NCI-H748 (cell line): ENCODE measurements around the gene DPYSL3.
"Not testable (repeated sequence)": the region's sequence is repeated elsewhere in the genome, so short reads cannot be mapped to it uniquely, and the experiment has no call there.

Experiments
- DNase-seq: peaks from one replicate; lab custom pipeline; 2025; ENCODE audit not compliant: unreplicated experiment; lab: John Stamatoyannopoulos, UW

The DPYSL3 gene

GRCh38 chr5:147509710-147510651 lies at the start of gene DPYSL3:
TSS of gene DPYSL3 (minus strand) at chr5:147510068. CDS start at chr5:147509858, 210 bp downstream.
- peak; percentile 90 for DNase-seq

- DNase-seq = peak; percentile 85
These were observed 49.0 kb upstream of the DPYSL3 start for GRCh38 chr5:147558826-147559225.

DNA sequence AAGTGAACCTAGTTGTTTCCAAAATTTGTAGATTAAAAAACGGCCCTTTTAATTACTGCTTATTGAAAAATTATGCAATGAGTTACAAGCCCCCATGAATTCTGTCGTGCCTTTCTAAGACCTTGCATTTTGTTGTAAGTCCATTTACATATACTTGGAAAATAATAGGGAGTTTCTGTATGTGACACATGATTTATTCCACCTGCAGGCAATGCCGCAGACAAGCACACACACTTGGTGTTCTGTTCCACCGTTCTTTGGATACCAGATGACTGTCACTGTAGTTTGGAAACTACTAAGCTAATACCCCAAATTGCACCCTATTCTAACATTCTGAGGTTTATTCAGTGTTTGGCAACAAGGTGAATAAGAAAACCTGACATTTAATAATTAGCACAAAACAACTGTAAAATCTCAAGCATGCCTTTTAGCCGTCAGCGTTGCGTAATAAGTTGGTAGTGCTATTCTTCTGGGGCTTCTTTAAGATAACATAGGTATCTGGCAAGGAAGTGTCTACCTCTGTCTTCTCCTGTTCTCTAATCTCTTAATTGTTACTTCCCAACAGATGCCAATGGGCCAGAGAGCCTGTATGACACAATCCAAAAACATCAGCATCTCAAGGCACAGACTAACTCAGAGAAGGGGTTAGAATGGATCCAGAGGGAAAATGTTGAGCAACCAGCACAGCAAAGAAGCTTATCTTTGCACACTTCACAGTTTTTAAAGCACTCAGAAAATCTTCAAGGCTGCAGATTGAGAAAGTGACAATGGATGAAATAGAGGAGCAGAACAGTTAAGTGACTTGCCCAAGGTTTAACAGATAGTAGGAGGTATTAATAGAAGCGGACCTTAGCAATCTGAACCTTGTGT lies 48.2 kb upstream of the DPYSL3 start:
- no peak for DNase-seq

- no peak for DNase-seq
These were observed 45.3 kb upstream of the DPYSL3 start for GRCh38 chr5:147555176-147555575.

GRCh38 chr5:147554261-147554817 lies 44.5 kb upstream of the DPYSL3 start:
- peak; percentile 75 for DNase-seq

DNA sequence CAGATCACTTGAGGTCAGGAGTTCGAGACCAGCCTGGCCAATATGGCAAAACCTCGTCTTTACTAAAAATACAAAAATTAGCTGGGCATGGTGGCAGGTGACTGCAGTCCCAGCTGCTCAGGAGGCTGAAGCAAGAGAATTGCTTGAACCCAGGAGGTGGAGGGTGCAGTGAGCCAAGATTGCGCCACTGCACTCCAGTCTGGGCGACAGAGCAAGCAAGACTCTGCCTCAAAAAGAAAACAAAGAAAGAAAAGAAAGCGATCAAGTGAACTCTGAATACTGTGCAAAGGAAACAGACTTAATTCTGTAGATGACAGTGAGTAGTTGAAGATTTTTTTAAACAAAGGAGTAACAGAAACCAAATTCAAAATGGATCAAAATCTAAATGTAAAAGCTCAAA lies 43.9 kb upstream of the DPYSL3 start:
- not testable (repeated sequence) for DNase-seq

GRCh38 chr5:147552897-147553296 lies 43.0 kb upstream of the DPYSL3 start:
- no peak for DNase-seq

DNA sequence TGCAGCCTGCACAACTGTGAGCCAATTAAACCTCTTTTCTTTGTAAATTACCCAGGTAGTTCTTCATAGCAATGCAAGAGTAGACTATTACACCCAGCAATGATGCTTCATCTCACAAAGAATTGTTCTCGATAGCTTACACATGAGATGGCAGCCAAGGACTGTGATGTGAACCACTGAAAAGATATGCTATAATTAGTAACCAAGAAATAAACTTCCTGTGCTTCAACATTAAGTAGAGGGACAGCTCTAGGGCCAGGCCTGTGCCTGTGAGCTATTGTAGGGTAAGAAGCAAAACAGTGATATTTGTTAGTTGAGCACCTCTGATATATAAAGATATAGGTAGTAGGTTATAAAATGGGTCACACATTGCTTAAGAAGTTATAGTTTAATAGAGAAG lies 41.8 kb upstream of the DPYSL3 start:
- DNase-seq = no peak

DNA sequence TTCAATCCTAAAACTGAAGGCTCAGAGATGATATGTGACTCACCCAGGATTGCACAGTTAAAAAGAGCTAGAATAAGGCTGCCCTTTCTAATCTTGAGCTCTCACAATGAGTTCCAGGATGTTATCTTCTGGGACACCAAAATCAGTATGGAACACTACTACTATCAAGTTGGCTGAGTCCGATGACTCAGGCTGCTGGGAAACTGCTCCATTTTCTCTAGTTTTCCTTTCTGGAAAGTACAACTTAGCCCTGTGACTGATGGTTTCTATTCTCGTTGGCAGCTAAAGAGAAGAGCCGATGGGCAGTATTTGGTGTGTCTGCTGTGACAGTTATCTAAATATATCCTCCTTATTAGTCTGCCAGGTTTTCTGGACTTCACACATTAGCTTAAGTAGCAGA lies 37.9 kb upstream of the DPYSL3 start:
- DNase-seq = no peak

DNA sequence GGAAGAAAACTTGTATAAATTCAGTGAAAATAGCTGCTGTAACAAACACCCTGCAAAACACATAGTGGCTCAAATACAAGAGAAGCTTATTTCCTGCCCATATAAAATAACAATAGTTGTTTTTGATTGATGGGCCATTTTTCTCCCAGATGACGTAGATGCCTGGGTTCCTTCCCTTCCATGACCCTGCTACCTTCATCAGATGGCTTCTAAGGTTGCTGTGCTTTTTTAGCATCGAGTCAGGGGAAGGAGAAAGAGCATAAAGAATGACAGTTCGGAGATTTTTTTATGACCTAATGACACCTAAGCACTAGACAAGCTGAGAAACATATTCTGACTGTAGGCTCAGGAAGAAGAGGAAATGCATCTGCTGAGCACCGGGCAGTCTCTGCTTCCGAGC lies 34.7 kb upstream of the DPYSL3 start:
- DNase-seq = no peak

GRCh38 chr5:147539053-147539452 lies 29.2 kb upstream of the DPYSL3 start:
- DNase-seq = no peak

GRCh38 chr5:147538236-147538635 lies 28.4 kb upstream of the DPYSL3 start:
- DNase-seq = no peak

GRCh38 chr5:147534172-147534951 lies 24.5 kb upstream of the DPYSL3 start:
- no peak for DNase-seq

GRCh38 chr5:147532156-147532555 lies 22.3 kb upstream of the DPYSL3 start:
- no peak for DNase-seq

DNA sequence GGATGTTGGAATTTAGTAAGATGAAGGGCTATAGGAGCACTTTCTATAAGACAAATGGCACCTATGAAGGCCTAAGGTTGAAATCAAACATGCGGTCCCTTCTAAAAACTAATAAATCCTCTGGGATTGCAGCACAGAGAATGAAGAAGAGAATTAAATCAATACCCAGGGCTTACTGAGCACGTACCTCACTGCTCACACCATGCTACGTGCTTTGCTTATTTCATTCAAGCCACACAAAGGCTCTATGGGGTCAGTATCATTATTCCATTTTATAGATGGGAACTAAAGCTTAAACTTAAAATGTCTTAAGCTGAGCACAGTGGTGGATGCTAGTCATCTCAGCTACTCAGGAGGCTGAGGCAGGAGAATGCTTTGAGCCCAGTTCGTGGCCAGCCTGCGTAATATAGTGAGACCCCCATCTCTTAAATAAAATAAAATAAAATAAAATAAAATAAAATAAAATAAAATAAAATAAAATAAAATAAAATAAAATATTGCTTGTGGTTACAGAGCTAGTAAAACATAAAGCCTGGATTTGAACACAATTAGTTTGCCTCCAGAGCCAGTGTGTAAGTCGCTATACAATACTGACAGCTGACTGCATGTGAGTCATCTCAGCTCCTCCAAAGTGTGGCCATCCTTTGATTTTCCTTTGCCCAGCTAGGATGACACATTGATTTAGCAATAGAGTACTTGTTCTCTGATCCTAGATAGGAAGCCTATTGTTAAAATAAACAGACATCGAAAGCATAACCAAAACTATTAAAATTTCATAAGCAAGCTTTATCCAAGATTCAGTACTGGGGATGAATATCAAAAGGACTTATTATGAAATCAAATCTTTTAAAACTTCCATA lies 20.9 kb upstream of the DPYSL3 start:
- DNase-seq = no peak

DNA sequence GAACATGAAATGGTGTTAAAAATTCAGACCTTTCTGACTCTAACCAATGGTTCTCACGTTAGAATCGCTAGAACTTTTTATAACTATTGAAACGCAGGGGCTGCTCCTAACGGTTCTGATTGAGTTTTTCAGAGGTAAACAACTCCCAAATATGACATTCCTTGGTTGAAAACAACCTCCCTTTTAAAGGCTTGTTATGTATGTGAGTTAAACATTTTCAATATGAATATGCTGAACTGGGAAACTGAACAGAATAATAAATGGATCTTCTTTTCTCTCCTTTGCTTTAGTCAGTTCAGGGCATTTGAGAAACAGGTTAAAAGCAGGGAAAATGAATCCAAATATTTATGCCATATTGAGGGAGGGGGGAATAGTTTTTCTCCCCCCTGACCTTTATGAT lies 13.2 kb upstream of the DPYSL3 start:
- no peak for DNase-seq

DNA sequence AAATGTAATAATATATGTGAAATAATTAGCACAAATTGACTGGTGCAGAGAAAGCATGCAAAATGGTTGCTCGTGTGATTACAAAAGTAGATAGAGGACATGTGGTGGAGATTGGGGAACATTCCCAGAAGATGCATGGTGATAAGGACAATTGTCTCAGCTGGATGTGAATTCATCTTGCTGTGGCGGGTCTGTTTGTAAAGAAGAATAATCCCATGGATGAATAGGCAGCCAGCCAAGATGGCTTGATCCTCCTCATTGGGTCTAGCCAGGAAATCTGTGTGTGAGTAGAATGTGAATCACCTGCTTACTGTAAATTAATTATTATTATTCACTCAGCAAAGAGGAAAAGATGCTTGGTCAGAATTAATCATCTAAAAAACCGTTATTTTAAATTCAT lies 12.6 kb upstream of the DPYSL3 start:
- DNase-seq = peak; percentile 63

DNA sequence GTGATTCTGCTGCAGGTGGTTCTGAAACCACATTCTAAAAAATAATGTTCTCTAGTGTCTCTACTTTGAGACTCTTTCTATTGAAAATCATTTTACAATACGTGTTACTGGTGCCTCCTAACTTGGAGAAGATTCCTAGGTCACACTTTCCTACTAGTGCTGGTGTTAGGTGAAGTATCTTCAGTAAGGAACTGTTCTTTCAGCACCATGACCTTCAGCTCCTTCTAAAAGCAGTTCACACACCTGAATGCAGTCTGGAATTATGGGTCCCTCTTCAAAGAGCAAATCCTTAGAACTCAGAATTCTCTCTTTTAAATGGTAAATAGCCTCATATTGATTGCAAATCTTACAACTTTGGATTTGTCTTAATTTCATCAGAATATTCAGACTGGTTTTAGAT lies 10.6 kb upstream of the DPYSL3 start:
- DNase-seq = no peak

DNA sequence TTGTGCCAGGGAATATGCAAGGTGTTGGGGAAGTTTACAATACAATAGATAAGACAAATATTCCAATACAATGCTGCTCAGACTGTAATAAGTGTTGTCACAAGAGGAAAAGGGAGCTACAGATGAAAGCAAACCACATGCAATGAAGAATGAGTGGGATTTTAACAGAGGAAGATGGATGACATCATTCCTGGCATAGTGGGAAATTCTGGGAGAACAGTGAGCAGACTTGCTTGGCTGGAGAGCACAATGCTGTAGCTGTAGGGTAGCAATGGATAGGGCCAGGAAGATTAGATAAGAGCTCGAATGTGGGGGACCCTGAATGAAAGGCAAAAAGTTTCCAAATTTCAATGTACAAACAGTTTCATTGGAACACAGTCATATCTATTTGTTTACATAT lies 9.5 kb upstream of the DPYSL3 start:
- no peak for DNase-seq

- DNase-seq = no peak
These were observed 7.5 kb upstream of the DPYSL3 start for GRCh38 chr5:147517383-147517782.
